ENCODE measurements around the gene LMNTD1.
"Not testable (repeated sequence)": the region's sequence is repeated elsewhere in the genome, so short reads cannot be mapped to it uniquely, and the experiment has no call there.

The LMNTD1 gene

GRCh38 chr12:25488956-25489870 lies 63.9 kb downstream of the LMNTD1 start:
- DNase-seq: not testable (repeated sequence)

GRCh38 chr12:25482625-25483024 lies 70.5 kb downstream of the LMNTD1 start:
- no peak for DNase-seq

DNA sequence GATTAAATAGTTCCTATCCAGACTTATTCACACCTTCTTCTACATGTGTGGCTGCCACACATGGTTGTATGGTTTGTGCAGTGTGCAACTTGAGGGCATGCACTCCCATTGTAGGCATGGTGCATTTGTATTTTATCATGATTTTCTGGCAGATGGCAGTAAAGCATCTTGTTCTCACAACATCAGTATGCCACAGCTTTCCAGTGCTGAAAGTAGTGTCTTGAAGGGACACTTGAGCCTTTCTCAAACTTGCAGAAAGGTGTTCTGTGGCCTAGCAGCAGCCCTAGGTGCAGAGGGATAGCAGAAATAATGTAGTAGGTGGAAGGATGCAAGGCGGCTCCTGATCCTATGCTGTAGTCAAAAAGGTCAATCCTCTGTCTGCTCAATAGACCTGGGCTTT lies 72.9 kb downstream of the LMNTD1 start:
- DNase-seq: no peak

DNA sequence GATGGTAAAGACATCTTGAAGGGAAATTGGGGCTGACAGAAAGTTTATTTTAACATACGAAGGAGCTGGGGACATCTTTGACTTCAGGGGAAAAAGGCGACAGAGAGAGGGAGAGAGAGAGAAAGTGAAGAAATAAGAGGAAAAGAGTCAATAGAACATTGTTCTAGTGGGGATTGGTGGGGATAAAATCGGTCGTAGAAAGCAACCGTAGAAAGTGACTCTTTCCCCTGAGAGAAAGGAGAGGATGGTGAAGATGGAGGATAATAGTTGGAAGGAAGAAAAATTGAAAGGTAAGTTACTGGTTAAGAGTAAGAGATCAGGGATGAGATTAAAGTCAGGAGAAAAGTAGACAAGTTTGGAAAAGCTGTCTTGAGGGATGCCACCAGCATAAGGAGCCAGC lies 75.9 kb downstream of the LMNTD1 start:
- DNase-seq: no peak

GRCh38 chr12:25472453-25472852 lies 80.6 kb downstream of the LMNTD1 start:
- no peak for DNase-seq

DNA sequence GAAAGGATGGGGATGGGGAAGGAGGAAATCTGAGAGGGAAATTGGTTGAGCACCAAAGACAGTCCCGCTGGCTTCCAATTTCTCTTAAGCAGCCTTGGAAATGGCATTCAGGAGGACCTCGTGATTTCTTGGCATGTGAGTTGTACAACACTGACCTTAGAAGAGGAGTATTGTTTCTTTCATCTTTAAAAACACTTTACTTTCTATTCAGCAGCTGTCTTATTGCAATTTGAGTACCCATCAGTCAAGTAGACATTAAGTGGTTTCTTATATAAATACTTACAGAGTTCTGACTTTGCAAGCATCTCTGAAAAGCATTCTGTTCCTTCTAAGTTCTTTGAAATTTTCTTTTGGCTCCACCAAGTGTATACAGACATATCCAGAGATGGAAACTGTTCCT lies 83.2 kb downstream of the LMNTD1 start:
- DNase-seq: no peak

DNA sequence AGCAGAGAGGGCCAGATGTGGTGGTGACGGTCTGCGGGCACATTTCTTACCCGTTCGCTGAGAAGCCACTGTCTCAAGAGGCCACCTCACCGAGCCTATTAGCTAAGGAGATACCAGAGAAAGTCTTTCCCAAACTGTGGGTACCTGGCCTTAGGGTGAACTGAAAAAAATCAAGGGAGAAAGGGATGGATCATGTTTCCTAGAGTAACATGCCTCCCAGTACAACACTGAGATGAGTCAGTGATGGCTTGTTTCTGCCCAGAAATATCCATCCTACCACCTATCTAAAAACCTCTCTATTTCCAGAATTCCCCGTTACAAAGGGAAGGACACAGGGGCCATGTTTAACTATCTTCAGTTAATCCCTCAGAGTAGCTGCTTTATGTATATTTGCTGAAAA lies 83.7 kb downstream of the LMNTD1 start:
- no peak for DNase-seq

DNA sequence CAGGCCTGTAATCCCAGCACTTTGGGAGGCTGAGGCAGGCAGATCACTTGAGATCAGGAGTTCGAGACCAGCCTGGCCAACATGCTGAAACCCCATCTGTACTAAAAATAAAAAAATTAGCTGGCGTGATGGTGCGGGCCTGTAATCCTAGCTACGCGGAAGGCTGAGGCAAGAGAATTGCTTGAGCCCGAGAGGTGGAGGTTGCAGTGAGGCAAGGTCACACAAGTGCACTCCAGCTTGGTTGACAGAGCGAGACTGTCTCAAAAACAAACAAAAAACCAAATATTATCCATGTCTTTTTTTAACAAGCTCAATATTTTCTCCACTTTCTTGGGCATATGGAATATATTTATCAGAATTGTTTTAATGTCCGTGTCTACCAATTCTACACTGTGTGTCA lies 89.6 kb downstream of the LMNTD1 start:
- no peak for DNase-seq

- DNase-seq: no peak
Observed at GRCh38 chr12:25463005-25463404, 90.1 kb downstream of the LMNTD1 start.

GRCh38 chr12:25459541-25459951 lies 93.5 kb downstream of the LMNTD1 start:
- DNase-seq: no peak

DNA sequence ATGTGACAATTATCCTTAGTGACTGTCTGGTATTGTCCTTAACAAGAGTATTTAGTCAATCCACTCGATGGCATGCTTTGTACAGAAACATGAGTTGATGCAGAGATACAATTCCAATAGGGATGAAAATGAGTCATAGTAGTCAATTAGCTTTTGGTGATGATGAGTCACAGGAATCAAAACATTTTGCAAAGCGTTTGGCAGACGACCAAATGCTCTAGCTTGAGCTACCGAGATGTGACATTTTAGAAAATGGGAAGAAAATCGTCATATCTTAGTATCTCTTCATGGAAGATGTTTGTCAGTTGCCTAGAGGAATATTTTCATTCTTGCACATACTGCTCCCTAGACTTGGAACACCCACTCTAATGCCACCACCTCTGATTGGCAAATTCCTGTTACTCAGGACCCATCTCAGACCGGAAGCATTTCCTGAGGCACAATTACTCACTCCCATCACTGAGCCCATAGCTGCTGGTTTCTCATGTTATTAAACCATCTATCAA lies 95.0 kb downstream of the LMNTD1 start:
- no peak for DNase-seq

GRCh38 chr12:25456474-25456873 lies 96.6 kb downstream of the LMNTD1 start:
- no peak for DNase-seq

- DNase-seq: no peak
Observed at GRCh38 chr12:25455696-25456095, 97.4 kb downstream of the LMNTD1 start.

GRCh38 chr12:25449007-25449406 lies 104.1 kb downstream of the LMNTD1 start:
- DNase-seq: no peak

GRCh38 chr12:25447046-25447445 lies 106.0 kb downstream of the LMNTD1 start:
- no peak for DNase-seq

DNA sequence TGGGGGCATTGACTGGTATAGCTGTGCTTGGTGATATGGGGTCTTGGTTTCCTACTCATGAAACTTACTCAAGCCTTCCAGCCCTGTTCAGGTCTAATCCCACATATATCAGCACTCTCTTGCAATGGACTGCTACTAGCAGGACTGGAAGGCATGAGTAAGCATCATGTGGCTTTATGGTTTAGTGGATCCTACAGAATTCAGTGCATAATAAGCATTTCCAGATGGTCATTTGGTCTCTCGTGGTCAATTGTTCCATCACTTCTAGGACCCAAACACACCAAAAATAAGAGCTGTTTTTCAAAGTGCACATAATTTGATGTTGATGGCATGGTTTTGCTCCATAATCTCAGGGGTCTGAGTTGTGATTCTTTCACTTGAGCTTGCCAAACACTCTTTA lies 114.4 kb downstream of the LMNTD1 start:
- no peak for DNase-seq

DNA sequence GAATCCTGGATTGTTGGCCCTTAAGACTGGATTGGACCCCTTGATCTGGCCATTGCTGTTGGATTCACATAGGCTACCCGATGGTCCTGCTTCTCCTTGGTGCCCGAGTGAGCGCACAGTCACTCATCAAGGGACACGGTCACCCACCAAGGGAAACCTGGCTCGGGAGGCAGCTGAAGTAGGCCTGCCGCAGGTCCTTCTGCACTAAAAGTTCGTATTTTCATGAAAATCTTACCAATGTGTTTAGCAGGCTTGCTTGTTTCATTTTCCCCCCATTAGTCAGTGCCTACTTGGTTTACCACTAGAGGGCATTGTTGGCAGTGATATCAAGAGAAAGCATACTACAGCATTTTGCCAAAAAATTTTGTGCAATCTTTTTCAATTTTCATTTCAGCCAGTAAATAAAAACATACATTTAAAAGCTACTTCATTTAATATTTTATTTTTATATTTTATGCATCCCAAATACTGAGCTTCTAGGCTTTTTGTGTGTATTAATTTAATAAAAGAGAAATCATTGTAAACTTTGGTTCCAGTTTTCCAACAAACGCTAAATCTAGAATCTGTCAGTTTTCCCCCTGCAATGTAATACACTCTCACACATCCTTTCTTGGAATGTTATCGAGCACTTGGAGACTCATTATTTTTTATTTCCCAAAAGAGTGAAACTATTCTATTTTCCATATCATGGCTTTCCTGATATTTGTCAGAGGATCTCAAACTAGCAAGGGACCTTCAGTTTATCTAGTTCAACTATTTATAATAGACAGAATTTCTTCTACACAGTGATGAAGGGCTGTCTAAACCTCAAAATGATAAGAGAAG lies 116.7 kb downstream of the LMNTD1 start:
- peak; percentile 2 for DNase-seq

GRCh38 chr12:25435431-25435830 lies 117.7 kb downstream of the LMNTD1 start:
- no peak for DNase-seq

GRCh38 chr12:25434515-25434914 lies 118.6 kb downstream of the LMNTD1 start:
- DNase-seq: no peak

- no peak for DNase-seq
Observed at GRCh38 chr12:25433581-25434325, 119.3 kb downstream of the LMNTD1 start.

- no peak for DNase-seq
Observed at GRCh38 chr12:25433024-25433423, 120.1 kb downstream of the LMNTD1 start.

DNA sequence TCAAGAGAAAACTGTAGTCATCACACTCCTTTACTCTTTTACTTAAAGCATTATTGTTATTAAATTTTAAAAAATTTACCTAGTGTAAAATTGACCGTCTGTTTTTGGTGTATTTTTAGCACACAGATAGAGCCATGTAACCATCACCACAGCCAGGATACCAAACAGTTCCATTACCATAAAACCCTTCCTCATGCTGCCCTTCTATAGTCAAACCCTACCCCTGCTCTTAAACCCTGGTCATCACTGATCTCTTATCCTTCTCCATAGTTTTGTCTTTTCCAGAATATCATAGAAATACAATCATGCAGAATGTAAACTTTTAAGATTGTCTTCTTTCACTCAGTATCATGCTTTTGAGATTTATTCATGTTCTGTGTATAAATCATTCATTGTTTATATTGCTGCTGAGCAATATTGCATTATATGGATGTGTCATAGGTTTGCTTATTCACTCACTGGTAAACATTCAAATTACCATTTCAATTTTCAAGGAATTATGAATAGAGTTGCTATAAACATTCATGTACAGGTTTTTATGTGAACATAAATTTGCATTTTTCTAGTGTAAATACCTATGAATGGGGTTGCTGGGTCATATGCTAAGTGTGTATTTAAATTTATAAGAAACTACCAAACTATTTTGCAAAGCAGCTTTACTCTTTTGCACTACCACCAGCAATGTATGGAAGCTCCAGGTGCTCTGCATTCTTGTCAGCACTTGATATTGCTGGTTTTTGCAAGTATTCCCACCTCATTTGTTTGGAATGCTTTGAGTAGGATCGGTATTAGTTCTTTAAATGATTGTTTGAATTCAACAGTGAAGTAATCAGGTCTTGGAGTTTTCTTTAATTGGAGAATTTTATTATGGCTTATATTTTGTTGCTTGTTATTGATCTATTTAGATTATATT lies 125.5 kb downstream of the LMNTD1 start:
- DNase-seq: no peak

All from NCI-H2029 treated with DMSO at 0.1 percent for 48 hours (cell line).